Renal cortex interstitium (tissue), 11 donors: Measurements from ENCODE around the gene ELL. TPM values are rescaled to one million over a fixed set of nuclear protein-coding genes. Genes with fewer than 3 reads are reported as not detected.
A peak's percentile ranks its signal among the peaks of the same experiment; 100 is the strongest.
"Not testable (repeated sequence)": the region's sequence is repeated elsewhere in the genome, so short reads cannot be mapped to it uniquely, and the experiment has no call there.

Source experiments
- DNase-seq, 11 donors: peaks; one replicate each; pipeline ENCODE4 v3.0.0-alpha.2; 2013; ENCODE audit warnings: low read depth in 9 of 11, low spot score in 4 of 11; ENCODE audit errors: extremely low read depth in 1 of 11
- polyA plus RNA-seq, 3 donors: library from polyadenylated mRNA; unstranded; fragments of 120-200 nt; gene quantifications; one replicate each; pipeline ENCODE4 v1.2.1, GENCODE V29; 2013; ENCODE audit not compliant: insufficient read length in 3 of 3

The ELL gene
- polyA plus RNA-seq, 3 donors = 8.4 to 13.3 (median 10.6) TPM

- not testable (repeated sequence) for DNase-seq
Observed at GRCh38 chr19:18402455-18403248, 119.2 kb downstream of the ELL start.

- peak in 1 of 11 donors; percentile 56 for DNase-seq
Observed at GRCh38 chr19:18401580-18402112, 120.2 kb downstream of the ELL start.

- DNase-seq = no peak
Observed at GRCh38 chr19:18399008-18399407, 122.9 kb downstream of the ELL start.

- DNase-seq = no peak
Observed at GRCh38 chr19:18397242-18398202, 124.3 kb downstream of the ELL start, which contains the start of gene LRRC25. LRRC25 (minus strand) TSS chr19:18397622; CDS start chr19:18396963, 659 bp downstream.

- DNase-seq = no peak
Observed at GRCh38 chr19:18396471-18397241, 125.2 kb downstream of the ELL start.

- no peak for DNase-seq
Observed at GRCh38 chr19:18393836-18394235, 128.0 kb downstream of the ELL start.

- DNase-seq = no peak
Observed at GRCh38 chr19:18392926-18393325, 128.9 kb downstream of the ELL start.

Other genes with a start within 250 kb of the ELL start
- gene IQCN, start 247.6 kb downstream of the ELL start, polyA plus RNA-seq = 10 to 100 TPM in 1 of 3 donors, 1 to 10 TPM in 2; 6.6 to 12.2 (median 7.2) TPM
- gene JUND, start 240.4 kb downstream of the ELL start, polyA plus RNA-seq = 100 to 1,000 TPM in 2 of 3 donors, 10 to 100 TPM in 1; 71.4 to 135 (median 103) TPM
- gene LSM4, start 199.0 kb downstream of the ELL start, polyA plus RNA-seq = 100 to 1,000 TPM in 2 of 3 donors, 10 to 100 TPM in 1; 84.2 to 120 (median 108) TPM
- 10 to 100 TPM; 20.9 to 35.3 (median 22.0) TPM for gene PGPEP1, start 181.5 kb downstream of the ELL start, polyA plus RNA-seq
- gene GDF15, start 135.9 kb downstream of the ELL start, polyA plus RNA-seq = 10 to 100 TPM in 1 of 3 donors, 1 to 10 TPM in 2; 2.2 to 10.4 (median 2.9) TPM
- 1 to 10 TPM in 1 of 3 donors, under 1 TPM in 2; 0.75 to 1.6 (median 0.88) TPM for gene LRRC25, start 124.4 kb downstream of the ELL start, polyA plus RNA-seq
- gene SSBP4, start 102.7 kb downstream of the ELL start, polyA plus RNA-seq = 100 to 1,000 TPM in 2 of 3 donors, 10 to 100 TPM in 1; 52.4 to 115 (median 104) TPM
- 100 to 1,000 TPM; 104 to 133 (median 123) TPM for gene ISYNA1, start 83.9 kb downstream of the ELL start, polyA plus RNA-seq
- gene FKBP8, start 21.5 kb upstream of the ELL start, polyA plus RNA-seq = 100 to 1,000 TPM; 133 to 212 (median 182) TPM
- gene KXD1, start 35.8 kb upstream of the ELL start, polyA plus RNA-seq = 10 to 100 TPM; 48.0 to 67.6 (median 64.9) TPM
- gene UBA52, start 49.8 kb upstream of the ELL start, polyA plus RNA-seq = 100 to 1,000 TPM; 782 to 892 (median 838) TPM
- gene REX1BD, start 66.7 kb upstream of the ELL start, polyA plus RNA-seq = 10 to 100 TPM; 19.9 to 47.1 (median 43.4) TPM
- 1 to 10 TPM; 2.6 to 5.8 (median 4.7) TPM for gene CRLF1, start 84.7 kb upstream of the ELL start, polyA plus RNA-seq
- 1 to 10 TPM; 1.6 to 3.9 (median 2.9) TPM for gene TMEM59L, start 90.8 kb upstream of the ELL start, polyA plus RNA-seq
- gene KLHL26, start 115.0 kb upstream of the ELL start, polyA plus RNA-seq = 10 to 100 TPM in 1 of 3 donors, 1 to 10 TPM in 2; 4.7 to 11.4 (median 8.2) TPM
- gene CRTC1, start 161.6 kb upstream of the ELL start, polyA plus RNA-seq = 10 to 100 TPM; 15.4 to 27.1 (median 22.7) TPM